CD4-positive, alpha-beta T cell treated with Interleukin-21 for 1 hour (primary cell): ENCODE measurements around the gene PXT1.

Experiments used
- DNase-seq: peaks from one replicate; pipeline ENCODE4 v3.0.0-alpha.2; 2020

Gene PXT1

DNA sequence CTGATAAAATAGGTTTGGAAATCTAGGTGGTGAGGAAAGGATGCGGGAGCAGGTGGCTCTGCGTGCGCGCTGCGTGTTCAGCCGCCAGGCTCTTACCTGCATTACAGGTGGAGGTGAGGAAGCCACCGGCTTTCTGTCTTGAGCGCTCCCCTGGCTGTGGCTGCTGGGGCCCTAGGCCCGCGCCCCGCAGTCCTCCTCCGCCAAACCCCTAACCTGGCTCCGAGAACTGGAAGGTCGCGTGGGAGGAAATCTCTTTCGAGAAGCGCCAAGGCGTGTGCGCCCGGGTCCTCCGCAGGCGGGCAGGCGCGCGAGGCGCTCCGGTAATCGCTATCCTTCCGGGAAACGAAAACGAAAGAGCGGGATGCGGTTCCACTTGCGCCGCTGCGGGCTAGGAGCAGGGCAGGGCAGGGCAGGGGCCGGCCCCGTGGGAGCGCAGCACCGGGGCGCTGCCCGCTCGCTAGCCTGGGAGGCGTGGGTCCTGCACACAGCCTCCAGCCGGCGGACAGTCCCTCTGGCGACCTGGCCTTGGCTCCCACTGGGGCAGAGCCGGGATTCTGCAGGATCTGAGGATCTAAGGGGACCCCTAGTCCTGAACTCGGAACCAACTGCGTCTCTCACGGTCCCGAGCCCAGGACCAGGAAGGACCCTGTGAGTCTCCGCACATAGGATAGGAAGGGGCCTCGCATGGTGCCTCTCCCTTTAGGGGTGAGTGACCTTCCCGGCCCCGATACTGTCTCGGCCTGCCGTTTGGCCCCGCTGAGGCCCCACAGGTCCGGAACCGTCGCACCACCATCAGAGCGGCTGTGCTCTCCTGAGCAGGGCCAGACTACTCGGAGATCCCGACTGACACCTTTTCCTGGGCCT lies 55.0 kb downstream of the PXT1 start, which contains the start of gene ETV7:
ETV7 (minus strand) TSS at position 230 of the 864 bp plus-strand sequence; CDS start at position 102, 128 bp downstream.
- peak; percentile 68 for DNase-seq

DNA sequence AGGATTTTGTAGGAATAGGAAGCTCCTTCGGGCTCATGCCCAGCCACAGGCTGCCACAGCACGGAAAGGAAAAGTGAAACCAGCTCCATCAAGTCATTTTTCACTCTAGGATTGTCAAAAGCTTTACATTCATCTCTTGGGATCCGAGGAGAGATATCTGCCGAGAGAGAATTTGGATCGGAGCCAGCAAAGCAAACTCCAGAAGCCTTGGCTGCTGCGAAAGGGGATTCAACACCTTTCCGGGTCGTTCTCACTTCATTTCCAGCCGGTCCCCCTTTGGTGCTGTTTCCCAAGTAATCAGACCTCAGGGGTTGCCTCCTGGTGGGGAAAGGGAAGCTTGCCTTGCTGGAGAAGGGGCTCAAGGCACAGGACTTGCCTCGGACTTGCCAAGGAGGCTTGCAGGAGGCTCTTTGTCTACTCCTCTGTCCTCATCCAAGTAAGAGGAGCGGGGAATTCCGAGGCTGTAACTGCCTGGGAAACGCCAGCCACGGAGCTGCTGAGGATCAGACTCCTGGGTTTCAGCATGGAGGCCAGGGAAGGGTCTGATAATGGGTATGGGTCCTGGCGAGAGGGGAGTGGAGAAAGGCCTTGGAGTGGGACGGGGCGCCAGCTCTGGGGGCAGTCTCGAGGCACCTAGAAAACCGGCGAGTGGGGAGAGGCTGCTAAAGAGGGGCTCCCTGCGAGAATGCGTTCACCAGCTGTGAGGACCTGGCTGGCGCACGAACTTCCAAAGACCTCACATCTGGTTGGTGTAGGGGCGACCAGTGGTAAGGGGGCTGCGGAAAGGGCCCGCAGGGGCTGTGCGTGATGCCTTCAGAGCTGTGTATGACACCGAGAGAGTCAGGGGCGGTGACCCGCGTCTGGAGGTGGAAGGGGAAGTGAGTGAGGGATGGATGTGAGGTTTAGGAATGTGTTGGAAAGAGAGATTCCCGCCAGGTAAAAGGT lies 55.9 kb downstream of the PXT1 start:
- peak; percentile 28 for DNase-seq

DNA sequence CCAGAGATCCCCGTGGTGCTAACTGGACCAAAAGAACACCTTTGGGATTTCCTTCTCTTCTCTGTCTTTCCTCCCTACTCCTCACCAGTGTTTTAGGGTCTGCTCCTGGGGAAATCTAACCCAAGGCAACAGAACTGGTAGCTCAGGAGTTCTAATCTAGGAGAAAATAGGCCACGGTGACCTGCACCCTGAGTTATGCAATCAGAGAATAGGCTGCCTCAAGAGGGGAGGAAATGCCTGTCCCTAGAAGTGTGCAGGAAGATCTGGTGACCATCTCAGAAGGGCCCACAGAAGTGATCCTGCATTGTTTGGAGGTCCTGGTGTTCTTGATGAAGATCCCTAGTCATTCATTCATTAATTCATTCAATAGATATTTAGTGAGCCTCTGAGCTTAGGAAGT lies 58.6 kb downstream of the PXT1 start:
- no peak for DNase-seq

DNA sequence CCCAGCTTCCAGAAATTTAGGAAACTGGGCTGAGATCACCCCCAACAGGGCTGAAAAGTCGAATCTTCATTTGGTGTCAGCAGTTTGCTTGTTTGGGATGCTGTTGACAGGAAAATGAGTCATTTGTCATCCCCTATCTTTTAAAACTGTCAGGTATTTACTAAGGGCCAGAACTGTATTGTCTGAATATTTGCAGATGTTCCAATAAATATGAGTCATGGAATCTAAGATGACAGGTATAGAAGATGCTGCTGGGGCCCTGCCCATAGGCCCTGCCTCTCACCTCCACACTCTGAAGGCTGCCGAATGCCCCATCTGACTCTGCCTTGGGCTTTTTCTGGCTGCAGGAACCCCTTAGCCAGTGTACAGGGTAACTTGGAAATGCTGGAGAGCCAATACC lies 59.0 kb downstream of the PXT1 start:
- no peak for DNase-seq

DNA sequence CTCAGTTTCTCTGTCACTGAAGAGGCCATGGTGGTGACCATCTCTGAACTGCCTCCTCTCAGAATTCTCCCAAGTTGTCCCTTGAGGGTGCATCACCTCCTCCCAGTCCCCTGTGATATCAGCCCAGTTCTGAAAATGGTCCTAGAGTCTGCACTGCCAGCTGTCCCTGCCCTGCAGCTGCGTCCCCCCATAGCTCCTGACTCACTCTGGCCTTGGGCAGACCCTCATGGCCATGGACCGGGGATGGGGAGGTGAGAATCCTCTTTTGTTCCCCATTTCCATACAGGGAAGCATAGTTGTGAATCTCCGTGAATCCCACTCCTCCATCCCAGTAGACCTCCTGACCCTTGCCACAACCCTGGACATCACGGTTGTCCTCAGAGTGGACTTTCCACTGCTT lies 59.7 kb downstream of the PXT1 start:
- DNase-seq = no peak

DNA sequence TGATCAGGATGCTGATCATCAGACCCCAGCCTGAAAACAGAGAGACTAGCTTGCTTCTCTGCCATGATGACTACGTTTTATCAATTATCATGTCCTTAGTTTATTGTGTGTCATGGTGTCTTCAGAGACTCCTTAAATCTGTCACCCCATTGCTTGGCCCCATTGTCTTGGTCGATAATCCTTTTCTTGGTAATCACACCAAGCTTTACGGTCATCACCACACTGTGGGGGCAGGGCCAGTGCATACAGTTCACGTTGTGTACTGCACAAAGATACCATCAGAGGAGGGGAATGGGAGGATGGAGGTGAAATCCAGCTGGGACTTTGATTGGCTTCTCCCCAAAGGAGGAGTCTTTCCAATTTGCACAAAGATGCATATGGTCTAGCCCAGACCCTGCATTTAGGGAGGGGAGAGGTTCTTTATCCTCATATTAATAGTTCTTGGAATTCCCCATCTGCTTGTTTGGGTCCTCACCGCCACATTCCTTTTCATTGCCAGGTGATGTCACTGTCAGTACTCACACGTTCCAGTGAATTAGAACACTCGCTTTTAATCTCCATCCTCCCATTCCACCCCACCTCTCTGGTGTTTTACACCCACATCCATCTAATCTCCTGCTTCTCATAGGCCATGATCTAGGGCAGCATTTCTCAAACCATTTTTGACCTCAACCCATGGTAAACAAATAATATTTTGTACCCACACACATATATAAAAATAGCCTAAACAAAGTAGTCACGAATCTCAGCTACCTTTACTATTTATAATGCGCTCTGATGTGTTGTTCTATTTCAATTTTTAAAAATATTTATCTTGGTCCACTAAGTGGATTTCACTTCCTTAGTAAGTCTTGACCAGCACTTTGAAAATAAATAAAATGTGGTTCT lies 60.9 kb downstream of the PXT1 start:
- DNase-seq = no peak

DNA sequence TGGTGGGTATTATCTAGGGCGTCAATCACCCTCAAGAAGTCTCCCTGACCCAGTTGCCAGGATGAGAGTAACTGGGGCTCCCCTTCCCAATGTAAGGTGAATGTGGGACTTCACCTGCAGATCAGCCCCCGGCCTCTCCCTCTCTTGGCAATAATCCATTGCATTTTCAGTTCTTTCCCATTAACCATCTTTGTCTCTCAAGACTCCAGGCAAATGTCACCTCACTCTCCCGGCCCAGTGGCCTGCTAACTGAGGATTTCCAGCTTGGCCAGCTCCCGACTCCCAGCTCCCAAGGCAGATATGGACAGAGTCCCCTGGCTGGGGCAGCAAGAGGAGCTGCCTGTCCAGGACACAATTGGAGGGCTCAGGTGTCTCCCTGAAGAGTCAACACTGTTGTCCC lies 62.5 kb downstream of the PXT1 start:
- no peak for DNase-seq

DNA sequence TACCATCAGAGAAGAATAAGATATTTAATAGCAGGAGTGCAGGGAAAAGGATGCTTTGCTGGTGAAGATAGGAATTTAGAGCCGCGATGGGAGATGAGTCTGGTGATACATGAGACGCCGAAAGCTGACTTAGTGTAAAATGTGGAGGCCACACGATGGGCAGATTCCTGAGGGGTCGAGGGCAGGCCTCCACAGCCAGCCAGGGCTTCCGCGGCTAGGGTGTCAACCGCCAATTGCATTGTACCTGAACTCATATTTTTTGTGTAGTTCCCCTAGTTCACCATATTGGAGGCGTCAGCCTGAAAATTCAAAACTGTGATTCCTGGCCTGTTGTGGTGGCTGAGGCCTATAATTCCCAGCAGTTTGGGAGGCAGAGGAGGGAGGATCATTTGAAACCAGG lies 63.7 kb downstream of the PXT1 start:
- DNase-seq = no peak

DNA sequence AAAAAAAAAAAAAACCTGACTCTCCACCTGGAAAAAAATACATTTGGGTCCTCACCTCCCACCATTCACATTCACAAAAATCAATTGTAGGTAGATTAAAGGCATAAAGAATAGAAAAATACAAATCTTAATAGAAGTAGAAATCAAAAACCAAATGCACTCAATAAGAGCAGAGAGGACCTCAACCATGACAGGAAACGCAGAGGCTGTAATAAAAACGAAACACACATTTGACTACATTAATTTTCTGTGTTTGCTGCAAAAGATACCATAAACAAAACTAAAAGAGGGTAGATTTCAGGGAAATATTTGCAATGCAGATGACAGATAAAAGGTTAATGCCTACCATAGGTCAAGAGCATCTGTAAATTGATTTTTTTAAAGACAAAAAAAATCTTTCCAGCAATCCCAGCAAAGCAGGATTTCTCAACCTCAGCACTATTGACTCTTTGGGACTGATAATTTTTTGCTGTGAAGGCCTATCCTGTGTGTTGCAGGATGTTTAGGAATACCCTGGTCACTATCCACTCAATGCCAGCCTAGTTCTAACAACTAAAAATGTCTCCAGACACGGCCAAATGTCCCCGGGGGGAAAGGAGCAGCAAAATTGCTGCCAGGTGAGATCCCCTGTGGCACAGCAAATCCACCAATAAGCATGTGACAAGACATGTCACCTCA lies 64.3 kb downstream of the PXT1 start:
- DNase-seq = no peak

DNA sequence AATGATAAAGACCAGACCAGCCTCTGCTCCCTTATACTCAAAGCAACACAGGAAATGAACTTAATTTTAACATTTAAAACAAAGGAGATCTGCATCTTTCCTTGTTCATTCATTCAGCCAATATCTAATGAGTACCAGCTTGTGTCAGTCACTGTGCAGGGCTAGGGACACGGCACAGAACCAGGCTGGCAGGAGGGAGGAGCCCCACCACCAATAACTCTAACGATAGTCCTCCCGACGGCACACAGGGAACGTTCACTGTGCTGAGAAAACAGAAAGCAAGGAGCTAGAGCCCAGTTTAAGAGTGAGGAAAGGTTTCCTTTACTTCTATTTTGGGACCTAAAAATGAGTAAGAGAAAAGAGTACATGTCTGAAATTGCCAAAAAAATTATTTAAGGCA lies 65.1 kb downstream of the PXT1 start:
- no peak for DNase-seq

DNA sequence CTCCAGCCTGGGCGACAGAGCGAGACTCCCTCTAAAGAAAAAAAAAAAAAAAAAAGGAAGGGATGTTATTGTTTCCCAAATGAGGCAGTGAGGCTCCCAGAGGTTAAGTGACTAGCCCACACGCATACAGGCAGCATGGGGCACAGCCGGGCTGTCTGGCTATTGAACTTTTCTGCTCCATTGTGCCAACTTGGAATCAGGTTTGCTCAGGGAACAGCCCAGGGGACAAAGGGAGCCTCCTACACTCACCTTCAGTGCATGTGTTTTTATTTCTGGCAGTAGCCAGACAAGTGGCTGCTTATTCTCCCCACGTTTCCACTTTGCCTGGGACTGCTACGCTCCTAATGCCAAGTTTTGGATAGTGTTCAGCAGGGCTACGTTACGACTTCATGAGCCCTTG lies 65.9 kb downstream of the PXT1 start:
- DNase-seq = no peak

DNA sequence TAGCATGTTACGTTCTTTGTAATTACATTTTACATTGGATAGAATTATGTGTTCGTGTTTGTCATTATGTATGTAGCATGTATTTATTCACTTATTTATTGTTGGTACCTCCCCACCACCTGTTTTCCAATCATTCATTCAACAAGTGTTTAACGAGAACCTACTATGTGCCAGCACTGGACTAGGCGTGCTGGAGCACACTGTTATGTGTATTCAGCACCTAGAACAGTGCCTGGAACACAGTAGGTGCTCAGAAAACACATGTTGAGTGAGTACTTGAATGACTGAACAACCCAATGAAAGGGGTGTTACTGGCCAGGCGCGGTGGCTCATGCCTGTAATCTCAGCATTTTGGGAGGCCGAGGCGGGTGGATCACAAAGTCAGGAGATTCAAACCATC lies 66.5 kb downstream of the PXT1 start:
- DNase-seq = no peak

DNA sequence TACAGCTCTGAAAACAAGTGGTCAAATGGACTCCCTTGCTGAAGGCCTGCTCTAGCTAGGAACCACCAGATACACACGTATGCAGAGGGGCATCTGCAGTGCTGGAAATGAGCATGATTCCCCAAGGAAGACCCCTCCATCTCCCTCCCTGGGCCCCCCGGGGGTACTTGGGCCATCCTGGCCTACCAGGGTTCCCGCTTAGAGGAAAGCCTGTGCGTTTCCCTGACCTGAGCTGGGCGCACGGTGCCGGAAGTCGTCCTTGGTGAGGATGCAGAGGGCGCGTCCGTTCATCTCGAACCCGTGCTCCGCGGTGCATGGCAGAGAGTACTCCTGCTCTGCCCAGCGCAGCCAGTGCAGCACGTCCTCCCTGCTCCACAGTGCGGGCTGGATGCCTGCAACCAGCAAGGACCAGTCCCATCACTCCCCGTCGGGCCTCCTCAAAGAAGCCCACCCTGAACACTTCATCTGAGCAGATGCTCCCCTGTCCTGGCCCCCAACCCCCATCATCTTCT lies 67.0 kb downstream of the PXT1 start:
- no peak for DNase-seq

DNA sequence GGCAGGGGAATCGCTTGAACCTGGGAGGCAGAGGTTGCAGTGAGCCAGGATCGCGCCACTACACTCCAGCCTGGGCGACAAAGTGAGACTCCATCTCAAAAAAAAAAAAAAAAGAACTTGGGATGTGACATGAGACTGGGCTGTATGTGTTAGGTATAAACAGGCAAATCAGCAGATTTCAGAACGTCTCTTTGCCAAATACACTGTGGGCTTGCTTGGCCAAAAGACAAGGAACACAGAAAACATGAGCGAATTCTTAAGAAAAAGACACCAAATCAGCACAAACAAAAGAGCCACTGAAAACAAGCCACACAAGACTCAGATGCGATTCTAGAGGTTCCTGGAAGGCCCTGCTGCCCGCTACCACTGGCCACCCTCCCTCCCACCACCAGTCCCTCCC lies 67.7 kb downstream of the PXT1 start:
- no peak for DNase-seq

DNA sequence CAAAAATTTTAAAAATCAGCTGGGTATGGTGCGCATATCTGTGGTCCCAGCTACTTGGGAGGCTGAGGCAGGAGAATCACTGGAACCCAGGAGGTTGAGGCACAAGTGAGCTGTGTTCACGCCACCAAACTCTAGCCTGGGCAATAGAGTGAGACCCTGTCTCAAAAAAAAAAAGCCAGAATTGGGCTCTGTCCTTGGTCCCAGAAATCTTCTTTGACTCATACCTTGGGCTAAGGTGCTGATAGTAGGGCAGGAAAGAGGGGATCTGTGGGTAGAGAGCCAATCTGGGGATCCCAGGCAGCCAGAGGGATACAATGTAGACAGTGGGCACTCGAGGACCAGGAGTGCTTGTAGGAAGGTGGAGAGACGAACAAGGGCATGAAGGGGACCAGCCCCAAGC lies 68.5 kb downstream of the PXT1 start:
- no peak for DNase-seq

DNA sequence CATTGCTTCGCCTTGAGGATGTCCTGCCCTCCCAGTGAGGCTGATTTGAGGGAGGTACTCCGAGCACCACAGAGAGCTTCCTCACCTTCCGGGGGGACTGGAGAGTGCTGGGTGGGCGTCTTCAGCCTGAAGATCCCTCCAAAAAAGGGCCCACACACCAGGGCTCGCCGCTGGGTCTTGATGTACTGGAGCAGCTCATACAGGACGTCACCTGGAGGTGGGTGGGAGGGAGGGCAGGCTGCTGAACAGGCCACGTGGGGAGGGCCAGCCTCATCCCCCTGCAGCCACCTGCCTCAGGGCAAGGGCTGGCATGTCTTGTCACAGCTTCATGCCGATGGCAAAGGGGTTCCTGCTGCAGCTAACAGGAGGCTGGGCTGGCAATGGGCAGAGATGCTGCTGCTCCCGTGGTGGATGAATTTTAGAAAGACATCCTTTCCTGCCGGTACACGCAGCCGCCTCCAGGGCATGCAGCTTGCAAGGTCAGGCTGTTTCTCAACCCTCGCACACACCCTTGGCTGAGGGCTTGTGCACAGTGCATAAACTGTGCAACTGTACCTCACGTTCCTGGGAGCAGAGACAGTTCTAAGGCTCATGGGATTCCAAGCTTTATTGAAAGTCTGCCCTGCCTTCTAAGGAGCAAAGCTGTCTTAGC lies 69.2 kb downstream of the PXT1 start:
- no peak for DNase-seq

DNA sequence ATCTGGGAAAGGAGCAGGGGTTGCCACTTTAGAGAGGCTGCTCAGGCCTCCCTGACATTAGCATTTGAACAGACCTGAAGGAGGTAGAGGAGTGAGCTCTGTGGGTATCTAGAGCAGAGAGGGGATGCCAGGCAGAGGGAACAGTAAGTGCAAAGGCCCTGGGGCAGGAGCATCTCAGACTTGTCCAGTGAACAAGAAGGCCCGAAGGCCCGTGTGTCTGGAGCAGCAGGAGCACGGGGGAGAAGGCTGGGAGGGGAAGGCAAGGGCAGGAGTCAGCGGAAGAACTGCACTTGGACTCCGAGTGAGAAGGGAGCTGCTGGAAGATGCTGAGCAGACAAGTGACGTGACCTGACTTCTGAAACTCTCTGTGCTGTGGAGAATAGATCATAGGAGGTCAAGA lies 70.6 kb downstream of the PXT1 start:
- DNase-seq = no peak

DNA sequence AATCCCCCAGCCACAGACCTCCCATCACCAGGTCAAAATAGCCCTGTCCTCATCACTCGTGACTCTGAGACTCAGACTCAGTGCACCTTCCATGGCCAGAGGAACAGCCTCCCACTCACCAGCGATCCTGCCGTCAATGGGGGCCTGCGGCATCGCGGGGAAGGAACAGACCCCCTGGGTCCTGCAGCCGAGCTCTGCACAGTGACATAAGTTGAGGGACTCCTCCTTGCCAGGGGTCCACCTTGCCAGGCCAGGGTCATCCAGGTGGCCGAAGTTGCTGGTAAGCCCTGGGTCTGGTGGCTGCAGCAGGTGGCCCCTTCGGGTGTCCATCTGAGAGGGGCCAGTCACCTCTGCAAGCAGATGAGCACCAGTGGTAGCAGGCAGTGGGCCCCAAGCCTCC lies 71.4 kb downstream of the PXT1 start:
- no peak for DNase-seq

DNA sequence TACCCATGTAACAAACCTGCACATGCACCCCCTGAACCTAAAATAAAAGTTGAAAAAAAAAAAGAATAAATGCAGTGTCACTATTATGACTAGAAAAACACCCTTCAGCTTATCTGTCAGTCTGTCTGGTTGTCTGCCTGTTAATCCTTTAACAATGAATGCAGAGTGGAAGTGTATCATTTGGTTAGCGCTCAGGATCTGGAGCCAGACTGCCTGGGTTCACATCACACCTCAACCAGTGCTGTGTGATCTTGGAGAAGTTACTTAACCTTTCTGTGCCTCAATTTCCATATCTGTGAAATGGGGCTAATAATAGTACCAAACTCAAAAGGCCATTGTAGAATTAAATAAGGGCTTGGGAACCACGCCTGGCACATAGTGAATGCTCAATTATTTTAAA lies 72.0 kb downstream of the PXT1 start:
- DNase-seq = no peak

DNA sequence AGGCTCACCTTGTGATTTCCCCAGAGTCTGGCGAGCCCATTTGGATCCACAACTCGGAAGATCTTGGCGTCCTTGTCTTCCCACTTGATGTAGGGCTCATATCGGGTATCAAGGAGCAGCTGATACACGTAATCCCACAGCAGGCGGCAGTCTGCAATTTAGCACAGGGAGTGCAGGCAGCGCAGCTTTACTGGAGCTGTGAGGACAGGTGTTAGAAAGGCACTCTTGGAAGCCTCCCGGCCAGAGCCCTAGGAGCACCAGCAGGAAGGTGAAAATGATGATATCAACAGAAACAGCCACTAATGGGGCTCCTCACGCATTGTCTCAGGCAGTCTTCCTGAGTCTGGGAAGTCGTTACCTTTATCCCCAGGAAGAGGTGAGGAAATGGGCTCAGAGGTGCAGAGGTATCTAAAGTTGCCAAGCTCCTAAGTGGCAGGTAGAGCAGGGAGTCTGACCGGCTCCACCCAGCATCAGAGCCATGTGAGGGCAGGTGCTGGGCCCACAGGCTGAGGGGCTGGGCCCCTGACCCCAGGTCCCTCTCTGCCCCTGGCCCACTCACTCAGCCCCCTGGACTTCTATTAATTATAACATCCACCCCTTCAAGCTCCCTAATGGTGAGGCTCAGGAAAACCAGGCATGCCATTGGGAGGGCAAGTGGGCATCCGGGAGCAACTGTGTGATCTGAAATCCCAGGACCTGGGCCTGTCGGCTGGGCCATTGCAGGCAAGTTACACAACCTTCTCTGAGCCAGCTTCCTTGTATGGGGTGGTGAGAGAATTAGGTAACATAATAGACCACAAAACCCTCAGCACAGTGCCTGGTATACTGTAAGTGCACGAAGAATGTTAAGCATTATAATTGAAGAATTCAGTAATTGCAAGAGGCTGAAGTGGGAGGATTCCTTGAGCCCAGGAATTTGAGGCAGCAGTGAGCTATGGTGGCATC lies 73.5 kb downstream of the PXT1 start:
- DNase-seq = no peak
